ENCODE data around the gene ASCL5.

Gene ASCL5

GRCh38 chr1:201136355-201137023, 9.5 kb upstream of the ASCL5 start:
- no peak for DNase-seq (ENCODE audit: low read depth)

GRCh38 chr1:201134405-201134804, 7.4 kb upstream of the ASCL5 start:
- DNase-seq (ENCODE audit: low read depth): no peak

DNA sequence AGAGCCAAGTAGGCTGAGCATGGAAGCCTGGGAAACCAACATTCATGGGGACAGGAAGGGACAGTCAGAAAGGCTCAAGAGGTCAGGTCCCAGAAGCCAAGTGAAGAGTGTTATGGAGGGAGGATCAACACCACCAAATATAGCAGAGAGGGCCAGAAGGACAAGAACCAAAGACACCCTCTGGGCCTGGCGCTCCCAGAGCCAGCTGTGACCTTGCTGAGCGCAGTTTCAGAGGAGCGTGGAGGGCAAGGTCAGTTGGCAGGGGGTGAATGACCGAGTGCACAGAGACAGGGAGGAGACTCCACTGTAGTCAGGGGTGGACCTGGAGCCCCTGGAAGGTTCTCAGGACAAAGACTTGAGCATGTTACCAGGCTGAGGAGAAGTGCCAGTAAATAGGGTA, 4.4 kb upstream of the ASCL5 start:
- no peak for DNase-seq (ENCODE audit: low read depth)

DNA sequence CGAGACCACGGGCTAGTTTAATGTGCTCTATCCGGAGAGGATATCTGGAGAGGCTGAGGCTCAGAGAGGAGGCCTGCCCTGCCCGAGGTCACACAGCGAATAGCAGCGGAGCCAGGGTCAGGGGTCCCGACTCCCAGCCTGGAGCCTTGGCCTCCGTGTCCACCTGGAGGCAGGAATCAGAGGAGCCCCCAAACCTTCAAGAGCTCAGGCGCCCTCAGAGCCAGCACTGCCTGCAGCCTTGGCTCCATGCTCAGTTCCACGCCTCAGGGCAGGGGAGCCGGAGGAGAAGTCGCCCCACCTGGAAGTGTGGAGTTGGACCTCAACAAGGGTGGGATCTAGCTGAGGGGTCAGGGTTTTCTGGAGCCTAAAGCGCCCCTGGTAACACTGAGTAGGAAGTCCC, 2.0 kb upstream of the ASCL5 start:
- no peak for DNase-seq (ENCODE audit: low read depth)

DNA sequence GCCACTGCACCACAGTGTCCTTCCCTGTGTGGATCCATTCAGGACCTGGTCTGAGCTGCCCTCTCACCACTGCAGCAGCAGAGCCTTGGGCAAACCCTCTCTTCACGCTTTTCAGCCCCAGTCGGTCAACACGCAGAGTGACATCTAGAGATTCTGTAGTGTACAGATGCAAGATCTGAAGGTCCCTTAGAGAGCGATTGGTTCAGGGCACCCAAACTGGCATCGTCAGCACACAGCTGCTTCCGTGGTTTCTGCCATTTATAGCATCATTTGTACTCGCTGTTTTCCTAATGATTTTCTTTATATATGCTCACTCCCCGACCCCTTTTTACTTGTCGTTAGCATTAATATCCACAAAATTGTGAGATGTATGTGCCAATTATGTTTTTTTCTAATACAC, 1.5 kb upstream of the ASCL5 start:
- no peak for DNase-seq (ENCODE audit: low read depth)

DNA sequence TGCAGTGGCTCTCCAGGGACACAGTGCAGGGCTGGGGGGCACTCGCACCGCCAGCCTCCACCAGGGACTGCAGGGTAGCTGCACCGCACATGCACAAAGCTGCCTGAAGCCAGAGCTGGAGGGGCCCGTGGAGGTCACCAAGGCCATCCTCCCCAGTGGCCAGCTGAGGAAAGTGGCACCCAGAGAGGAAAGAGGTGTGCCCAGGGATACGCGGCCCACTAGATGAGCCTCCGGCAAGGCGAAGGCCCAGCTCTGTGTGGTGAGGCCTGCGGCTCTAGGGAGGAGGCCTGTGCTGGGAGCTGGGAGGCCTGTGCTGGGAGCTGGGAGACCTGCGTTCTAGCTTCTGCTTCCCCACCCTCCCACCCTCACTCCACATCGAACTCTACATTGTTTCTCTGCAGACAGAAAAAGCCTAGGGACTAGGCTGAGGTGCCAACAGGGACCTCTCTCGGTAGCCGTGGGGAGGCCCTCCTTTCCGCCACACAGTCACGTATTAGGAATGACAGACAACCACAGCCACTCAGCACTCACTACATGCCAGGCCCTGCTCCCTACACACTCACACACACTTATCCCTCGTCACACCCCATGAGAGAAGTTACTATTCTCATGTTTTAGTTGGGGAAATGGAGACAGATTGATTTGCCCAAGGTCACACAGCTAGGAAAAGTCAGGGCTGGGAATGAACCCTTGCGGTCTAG, 921 bp upstream of the ASCL5 start:
- DNase-seq (ENCODE audit: low read depth): no peak

GRCh38 chr1:201126463-201126831, 537 bp downstream of the ASCL5 start:
- no peak for DNase-seq (ENCODE audit: low read depth)

DNA sequence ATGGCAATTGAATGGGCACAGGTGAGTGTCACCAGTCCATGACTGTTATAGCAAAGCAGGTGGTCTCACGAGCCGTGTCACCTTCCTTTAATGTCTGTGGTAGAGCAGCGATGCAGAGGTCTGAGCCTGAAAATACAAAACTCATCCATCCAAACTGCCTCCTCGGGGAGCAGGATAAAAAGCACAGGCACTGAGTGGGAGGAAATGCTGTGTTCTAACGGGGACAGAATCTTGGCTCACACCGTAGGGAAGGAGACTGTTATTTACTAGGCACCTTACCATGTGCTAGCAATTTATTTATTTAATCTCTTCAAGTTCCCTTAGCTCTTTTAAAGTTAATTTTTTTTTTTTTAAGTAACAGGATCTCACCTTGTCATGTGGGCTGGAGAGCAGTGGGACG, 1.2 kb downstream of the ASCL5 start:
- no peak for DNase-seq (ENCODE audit: low read depth)

GRCh38 chr1:201125019-201125418, 2.0 kb downstream of the ASCL5 start:
- DNase-seq (ENCODE audit: low read depth): no peak

GRCh38 chr1:201123866-201124265, 3.1 kb downstream of the ASCL5 start:
- DNase-seq (ENCODE audit: low read depth): no peak

DNA sequence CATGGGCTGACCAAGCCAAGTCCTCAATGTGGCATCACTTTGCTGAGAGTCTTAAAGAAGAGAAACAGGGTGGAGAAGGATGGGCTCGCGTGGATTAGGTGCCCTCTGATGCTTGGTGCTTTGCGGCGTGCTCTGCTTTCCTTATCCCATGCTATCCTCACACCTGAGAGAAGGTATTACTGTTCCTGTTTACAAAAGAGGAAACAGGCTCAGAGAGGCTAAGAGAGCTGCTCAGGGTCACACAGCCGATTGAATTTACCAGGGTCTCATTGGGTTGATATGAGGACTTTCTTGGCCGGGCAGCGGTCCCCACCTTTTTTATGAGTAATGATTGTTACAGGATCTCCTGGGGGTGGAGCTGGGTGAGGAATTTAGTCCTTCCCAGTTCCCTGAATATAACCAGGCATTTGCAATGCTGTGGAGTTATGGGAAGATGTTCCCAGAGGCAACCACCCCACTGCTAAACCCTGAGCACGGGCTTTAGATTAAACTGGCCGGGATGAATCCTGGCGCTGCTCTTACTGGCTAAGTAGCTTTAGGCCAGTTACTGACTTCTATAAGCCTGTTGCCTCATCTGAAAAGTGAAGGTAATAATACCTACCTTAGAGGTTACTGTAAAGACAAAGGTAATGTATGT, 4.5 kb downstream of the ASCL5 start:
- no peak for DNase-seq (ENCODE audit: low read depth)

DNA sequence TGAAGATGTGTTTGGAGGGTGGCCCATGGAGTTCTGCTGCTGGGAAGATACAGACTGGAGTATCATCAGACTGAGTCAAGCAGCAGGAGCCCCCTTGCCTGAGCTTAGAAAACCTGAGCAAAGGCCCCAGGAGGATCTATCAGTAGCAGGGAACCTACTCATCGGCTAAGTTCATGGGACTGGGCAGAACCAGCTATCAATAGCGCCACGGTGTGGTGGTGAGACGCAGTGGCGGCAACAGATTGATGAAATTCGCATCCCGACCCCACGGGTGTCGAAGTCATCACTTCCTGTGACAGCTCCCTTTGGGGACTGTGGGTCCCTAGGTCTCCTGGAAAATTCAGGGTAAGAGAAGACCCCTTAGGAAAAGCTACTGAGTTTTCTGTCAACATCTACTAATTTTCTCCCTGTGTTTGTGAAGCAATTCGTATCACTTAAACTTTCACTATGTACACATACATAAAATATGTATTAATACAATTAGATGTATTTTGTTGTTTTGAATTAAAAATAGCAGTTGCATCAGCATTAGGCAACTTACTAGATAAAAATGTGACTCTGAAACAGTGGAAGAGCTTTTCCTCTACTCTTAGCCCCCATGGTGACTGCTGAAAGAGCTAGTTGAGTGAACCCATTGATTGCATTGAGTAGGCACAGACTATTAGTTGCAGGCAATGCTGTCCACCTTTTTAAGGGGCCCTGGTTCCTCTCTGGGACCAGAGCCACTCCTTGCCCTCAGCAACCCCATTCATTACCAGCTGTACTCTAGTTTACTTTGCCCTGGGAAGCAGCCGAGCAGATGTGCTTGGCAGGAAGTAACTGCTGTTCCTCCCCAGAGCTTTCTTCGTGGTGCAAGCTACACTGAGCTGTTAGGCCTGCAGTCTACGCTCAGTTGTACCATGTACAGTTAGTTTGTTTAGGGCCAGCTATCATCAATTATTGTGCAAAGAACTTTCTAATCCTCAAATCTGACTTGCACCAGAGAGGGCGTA, 7.5 kb downstream of the ASCL5 start:
- DNase-seq (ENCODE audit: low read depth): peak; percentile 10

- DNase-seq (ENCODE audit: low read depth): no peak
Observed at GRCh38 chr1:201116091-201116490, 10.9 kb downstream of the ASCL5 start.

- DNase-seq (ENCODE audit: low read depth): no peak
Observed at GRCh38 chr1:201115390-201115937, 11.5 kb downstream of the ASCL5 start.

DNA sequence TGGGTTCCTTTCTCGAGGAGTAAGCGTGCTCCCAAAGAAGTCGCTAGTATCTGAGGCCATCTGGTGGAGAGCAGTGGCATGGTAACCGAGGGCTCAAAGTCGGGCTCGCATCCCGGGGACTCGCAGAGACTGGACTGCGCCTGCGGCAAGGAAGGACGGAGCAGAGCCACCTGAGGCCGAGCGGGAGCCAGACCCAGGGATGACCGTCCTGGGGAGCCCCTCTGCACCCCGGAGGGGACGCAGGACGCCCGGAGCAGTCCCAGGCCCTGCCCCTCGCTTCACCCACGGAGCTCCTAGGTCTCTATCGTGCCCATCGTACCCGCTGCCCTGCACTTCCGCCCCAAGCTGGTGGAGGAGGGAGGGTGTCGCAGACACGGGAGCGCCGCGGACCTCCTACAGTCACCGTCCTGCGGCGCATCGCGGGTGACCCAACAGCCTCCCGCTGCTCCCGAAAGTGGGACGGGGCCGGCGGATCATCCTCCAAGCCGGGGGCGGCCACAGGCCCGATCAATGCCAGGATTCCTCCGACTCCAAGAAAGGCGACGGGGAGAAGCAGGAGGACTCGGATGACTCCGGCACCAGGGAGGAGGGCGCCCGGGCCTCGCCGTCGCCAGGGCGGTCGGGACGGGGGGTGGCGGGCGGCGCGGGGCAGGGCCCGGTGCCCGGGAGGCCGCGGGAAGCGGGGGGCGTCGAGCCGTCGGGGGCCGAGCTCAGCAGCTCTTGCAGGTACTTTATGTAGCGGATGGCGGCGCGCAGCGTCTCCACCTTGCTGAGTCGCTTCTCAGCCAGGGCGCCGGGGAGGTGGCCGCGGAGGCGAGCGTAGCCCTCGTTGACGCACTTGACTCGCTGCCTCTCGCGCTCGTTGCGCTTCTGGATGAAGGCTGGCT, 12.5 kb downstream of the ASCL5 start:
- DNase-seq (ENCODE audit: low read depth): peak; percentile 37

DNA sequence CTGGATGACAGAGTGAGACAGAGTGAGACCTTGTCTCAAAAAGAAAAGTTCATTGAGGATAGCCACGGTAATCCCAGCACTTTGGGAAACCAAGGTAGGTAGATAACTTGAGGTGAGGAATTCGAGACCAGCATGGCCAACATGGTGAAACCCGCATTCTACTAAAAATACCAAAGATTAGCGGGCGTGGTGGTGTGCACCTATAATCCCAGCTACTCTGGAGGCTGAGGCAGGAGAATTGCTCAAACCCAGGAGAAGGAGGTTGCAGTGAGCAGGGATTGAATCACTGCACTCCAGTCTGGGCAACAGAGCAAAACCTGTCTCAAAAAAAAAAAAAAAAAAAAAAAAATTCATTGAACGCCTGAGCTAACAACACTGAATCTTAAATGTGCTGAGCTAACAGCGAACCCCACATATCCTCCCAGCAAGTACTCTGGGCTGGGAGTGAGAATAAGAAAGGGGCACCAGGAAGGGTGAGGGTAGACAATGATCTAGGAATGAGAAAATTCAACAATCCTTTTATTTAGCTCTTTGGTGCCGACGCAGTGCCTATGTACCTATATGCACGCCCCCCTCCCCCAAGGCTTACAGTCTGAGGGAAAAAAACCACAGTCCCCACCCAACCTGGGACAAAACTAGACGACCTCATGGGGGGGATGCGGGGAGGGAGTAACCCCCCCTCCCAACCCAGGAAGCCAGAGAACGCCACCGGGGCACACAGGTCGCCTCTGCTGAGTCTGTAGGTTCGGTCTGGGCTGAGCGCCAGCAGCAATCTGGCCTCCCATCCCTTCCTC, 13.3 kb downstream of the ASCL5 start:
- no peak for DNase-seq (ENCODE audit: low read depth)

DNA sequence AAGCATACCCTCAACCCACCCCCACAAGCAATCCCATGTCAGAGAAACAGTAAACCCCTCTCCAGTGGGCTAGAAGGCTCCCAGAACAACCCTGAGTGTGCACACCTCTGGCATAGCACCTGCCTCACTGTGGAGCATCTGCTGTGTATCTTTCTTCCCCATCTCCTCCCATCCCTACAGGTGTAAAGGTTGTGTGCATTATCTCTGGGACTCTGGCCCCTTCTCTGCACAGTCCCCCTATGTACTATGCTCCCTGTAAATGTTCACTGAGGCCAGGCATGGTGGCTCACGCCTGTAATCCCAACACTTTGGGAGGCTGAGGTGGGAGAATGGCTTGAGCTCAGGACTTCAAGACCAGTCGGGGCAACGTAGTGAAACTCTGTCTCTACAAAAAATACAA, 14.1 kb downstream of the ASCL5 start:
- no peak for DNase-seq (ENCODE audit: low read depth)

- no peak for DNase-seq (ENCODE audit: low read depth)
Observed at GRCh38 chr1:201112173-201112731, 14.7 kb downstream of the ASCL5 start, which contains the start of gene CACNA1S. TSS of gene CACNA1S (minus strand) at chr1:201112426. CDS start at chr1:201112339, 87 bp downstream.

DNA sequence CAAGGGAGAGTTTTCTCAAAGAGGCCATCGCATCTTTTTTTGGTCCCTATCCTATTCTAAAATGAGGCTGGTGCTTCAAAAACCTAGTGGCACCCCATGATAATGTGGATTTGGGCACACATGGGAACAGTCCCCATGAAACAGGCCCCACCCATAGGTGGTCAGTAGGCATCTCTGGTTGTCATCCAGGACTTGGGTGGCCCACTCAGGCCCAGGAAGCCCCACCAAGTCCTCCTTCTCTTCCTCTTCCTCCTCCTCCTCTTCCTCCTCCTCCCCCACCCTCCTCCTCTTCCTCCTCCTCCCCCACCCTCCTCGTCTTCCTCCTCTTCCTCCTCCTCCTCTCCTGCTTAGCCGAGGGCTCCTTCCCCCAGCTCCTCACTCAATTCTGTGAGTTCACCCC, 15.3 kb downstream of the ASCL5 start:
- DNase-seq (ENCODE audit: low read depth): no peak

DNA sequence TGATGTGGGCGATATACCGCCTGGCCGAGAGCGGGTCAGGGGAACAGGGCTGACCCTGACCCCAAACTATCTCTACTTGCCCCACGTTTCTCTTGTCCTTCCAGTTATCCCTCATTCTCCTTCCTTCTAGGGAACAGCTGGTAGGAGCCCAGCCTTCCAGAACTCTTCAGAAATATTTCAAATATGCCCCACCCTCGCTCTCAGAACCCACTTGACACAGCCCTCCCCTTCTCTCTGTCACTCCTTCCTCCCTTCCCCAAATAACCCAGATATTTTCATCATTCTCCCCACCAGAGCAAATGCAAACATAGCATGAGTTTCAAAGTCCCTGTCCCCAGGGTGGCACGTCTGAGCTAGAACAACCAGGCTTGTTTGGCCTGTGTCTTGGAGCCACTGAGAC, 15.8 kb downstream of the ASCL5 start:
- DNase-seq (ENCODE audit: low read depth): no peak

Measured in stimulated activated CD8-positive, alpha-beta memory T cell treated with anti-CD3 and anti-CD28 coated beads, Interleukin-7, amount 100 ng/mL, for 24 hours (primary cell).